ENCODE results near the gene SLC30A9.

- no peak for TF ChIP-seq PHF20 (CRISPR knock-in tag; IDR thresholded peaks at IDR 0.05)
- TF ChIP-seq ZBTB7A (CRISPR knock-in tag; IDR thresholded peaks at IDR 0.05): no peak
- no peak for TF ChIP-seq STAT6 (CRISPR knock-in tag; IDR thresholded peaks at IDR 0.05; ENCODE audit: borderline replicate concordance)
- TF ChIP-seq, protein P1, sequence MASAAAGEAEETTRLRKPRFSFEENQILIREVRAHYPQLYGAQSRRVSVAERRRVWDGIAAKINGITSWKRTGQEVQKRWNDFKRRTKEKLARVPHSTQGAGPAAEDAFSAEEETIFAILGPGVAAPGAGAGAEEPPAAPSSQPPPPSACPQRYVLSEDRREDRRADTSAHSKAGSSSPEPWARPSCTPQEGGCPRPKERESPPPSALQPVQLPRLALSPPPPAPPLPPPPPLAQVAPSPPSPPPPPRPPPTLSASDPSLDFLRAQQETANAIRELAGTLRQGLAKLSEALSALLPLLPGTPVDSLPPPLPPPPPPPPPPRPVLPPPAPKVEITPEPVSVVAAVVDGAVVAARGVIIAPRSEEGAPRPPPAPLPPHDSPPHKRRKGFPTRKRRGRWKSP (CRISPR knock-in tag; IDR thresholded peaks at IDR 0.05): no peak
- TF ChIP-seq IRX3 (CRISPR knock-in tag; IDR thresholded peaks at IDR 0.05; ENCODE audit: borderline replicate concordance, low read depth): no peak
- TF ChIP-seq, protein P2, sequence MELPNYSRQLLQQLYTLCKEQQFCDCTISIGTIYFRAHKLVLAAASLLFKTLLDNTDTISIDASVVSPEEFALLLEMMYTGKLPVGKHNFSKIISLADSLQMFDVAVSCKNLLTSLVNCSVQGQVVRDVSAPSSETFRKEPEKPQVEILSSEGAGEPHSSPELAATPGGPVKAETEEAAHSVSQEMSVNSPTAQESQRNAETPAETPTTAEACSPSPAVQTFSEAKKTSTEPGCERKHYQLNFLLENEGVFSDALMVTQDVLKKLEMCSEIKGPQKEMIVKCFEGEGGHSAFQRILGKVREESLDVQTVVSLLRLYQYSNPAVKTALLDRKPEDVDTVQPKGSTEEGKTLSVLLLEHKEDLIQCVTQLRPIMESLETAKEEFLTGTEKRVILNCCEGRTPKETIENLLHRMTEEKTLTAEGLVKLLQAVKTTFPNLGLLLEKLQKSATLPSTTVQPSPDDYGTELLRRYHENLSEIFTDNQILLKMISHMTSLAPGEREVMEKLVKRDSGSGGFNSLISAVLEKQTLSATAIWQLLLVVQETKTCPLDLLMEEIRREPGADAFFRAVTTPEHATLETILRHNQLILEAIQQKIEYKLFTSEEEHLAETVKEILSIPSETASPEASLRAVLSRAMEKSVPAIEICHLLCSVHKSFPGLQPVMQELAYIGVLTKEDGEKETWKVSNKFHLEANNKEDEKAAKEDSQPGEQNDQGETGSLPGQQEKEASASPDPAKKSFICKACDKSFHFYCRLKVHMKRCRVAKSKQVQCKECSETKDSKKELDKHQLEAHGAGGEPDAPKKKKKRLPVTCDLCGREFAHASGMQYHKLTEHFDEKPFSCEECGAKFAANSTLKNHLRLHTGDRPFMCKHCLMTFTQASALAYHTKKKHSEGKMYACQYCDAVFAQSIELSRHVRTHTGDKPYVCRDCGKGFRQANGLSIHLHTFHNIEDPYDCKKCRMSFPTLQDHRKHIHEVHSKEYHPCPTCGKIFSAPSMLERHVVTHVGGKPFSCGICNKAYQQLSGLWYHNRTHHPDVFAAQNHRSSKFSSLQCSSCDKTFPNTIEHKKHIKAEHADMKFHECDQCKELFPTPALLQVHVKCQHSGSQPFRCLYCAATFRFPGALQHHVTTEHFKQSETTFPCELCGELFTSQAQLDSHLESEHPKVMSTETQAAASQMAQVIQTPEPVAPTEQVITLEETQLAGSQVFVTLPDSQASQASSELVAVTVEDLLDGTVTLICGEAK (IDR thresholded peaks at IDR 0.05): no peak
- TF ChIP-seq, protein P2 (CRISPR knock-in tag; IDR thresholded peaks at IDR 0.05): no peak
- TF ChIP-seq ZNF274 (CRISPR knock-in tag; IDR thresholded peaks at IDR 0.05): no peak
- TF ChIP-seq IRF2 (CRISPR knock-in tag; IDR thresholded peaks at IDR 0.05): no peak
- TF ChIP-seq ELF1 (CRISPR knock-in tag; IDR thresholded peaks at IDR 0.05): no peak
- no peak for TF ChIP-seq MAZ (IDR thresholded peaks at IDR 0.05; ENCODE audit: borderline replicate concordance, low read depth, low read length)
- no peak for TF ChIP-seq MAZ (CRISPR knock-in tag; IDR thresholded peaks at IDR 0.05; ENCODE audit: low read depth)
- no peak for TF ChIP-seq HNRNPLL (IDR thresholded peaks at IDR 0.05; ENCODE audit: low read depth, low read length, poor library complexity, severe bottlenecking)
- TF ChIP-seq, protein P3, sequence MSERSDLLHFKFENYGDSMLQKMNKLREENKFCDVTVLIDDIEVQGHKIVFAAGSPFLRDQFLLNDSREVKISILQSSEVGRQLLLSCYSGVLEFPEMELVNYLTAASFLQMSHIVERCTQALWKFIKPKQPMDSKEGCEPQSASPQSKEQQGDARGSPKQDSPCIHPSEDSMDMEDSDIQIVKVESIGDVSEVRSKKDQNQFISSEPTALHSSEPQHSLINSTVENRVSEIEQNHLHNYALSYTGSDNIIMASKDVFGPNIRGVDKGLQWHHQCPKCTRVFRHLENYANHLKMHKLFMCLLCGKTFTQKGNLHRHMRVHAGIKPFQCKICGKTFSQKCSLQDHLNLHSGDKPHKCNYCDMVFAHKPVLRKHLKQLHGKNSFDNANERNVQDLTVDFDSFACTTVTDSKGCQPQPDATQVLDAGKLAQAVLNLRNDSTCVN (CRISPR knock-in tag; IDR thresholded peaks at IDR 0.05; ENCODE audit: borderline replicate concordance): no peak
- TF ChIP-seq EZH2 (conservative IDR thresholded peaks at IDR 0.05; ENCODE audit: low read depth, low read length): no peak
- no peak for TF ChIP-seq CBFB (CRISPR knock-in tag; IDR thresholded peaks at IDR 0.05)
Observed at GRCh38 chr4:41976775-41977516, 13.4 kb upstream of the SLC30A9 start.

Measured in HepG2 (cell line).